ENCODE data around the gene C8B.

The C8B gene

GRCh38 chr1:56931211-56931610, 34.6 kb downstream of the C8B start:
- DNase-seq (ENCODE audit: low spot score), result no peak

GRCh38 chr1:56929492-56929891, 36.3 kb downstream of the C8B start:
- no peak for DNase-seq (ENCODE audit: low spot score)

DNA sequence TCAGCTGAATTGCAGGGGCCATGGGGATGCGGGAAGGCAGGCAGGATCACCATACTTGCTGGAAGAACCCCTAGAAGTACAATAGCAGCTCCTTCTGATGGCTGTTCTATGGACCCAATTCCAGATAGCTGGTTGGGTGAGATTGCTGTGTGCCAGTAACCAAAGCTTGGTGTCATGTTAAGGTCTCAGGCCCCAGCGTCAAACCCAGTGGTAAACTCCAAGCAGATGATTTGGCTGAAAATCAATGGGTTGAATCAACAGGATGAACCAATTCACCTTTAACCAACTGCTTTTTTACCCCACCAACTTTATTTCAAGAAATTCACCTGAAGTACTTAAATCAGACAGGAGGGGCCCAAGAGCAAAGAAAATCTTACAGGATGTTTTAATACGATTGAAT, 37.8 kb downstream of the C8B start:
- no peak for DNase-seq (ENCODE audit: low spot score)

GRCh38 chr1:56927171-56927570, 38.6 kb downstream of the C8B start:
- no peak for DNase-seq (ENCODE audit: low spot score)

GRCh38 chr1:56925193-56925592, 40.6 kb downstream of the C8B start:
- no peak for DNase-seq (ENCODE audit: low spot score)

- DNase-seq (ENCODE audit: low spot score), result no peak
Measured at GRCh38 chr1:56924116-56924515, 41.7 kb downstream of the C8B start.

DNA sequence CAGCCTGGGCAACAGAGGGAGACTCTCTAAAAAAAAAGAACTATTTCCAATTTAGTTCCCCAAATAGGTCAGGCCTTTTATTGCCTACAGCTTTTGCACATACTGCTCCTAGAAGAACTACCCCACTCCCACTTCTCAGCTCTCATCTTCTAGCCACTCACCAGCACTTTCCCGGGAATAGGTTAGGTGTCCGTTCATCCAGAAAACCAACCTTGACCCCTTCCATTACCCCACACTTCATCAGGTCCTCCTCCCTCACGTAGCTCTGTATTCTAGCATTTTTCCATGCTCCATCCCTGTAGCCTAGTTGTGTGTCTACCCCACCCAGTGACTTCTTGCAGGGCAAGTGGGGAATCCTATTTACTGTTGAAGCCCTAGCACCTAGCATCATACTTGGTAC, 42.6 kb downstream of the C8B start:
- DNase-seq (ENCODE audit: low spot score), result no peak

GRCh38 chr1:56922507-56922906, 43.3 kb downstream of the C8B start:
- no peak for DNase-seq (ENCODE audit: low spot score)

- DNase-seq (ENCODE audit: low spot score), result no peak
Measured at GRCh38 chr1:56922070-56922469, 43.7 kb downstream of the C8B start.

DNA sequence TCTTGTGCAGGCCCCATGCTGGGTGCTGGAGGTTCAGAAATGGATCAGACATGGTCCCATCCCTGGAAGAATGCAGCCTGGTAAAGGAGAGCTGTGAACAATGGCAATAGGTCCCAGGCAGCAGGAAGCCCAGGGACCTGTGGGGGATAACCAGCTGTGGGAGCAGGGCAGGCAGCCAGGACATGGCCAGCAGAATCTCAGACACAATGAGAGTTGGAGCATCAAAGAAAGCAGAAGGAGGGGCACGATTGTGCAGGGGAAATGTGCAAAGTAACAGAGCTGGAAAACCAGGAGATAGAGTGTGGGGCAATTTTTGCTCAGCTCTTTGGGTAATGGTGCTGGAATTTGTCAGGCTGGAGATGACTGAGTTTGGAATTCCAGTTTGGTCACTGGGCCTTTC, 44.3 kb downstream of the C8B start:
- DNase-seq (ENCODE audit: low spot score), result no peak

- no peak for DNase-seq (ENCODE audit: low spot score)
Measured at GRCh38 chr1:56920591-56921001, 45.2 kb downstream of the C8B start.

DNA sequence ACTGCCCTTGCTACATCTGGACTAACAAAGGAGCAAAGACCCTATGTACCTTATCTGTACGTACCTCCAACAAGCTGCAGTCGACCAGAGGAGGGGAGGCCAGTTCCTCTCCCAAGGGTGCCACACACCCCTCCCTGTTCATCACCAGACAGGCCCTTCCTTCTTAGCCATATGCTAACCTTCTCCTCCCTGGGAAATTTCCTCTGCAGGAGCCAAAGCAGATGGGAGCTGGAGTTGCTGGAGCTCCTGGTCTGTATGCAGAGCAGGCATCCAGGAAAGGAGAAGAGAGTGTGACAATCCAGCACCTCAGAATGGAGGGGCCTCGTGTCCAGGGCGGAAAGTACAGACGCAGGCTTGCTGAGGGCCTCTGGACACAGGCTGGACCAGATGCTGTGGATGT, 48.5 kb downstream of the C8B start:
- no peak for DNase-seq (ENCODE audit: low spot score)

- no peak for DNase-seq (ENCODE audit: low spot score)
Measured at GRCh38 chr1:56916630-56917029, 49.2 kb downstream of the C8B start.

- DNase-seq (ENCODE audit: low spot score), result no peak
Measured at GRCh38 chr1:56915960-56916359, 49.9 kb downstream of the C8B start.

DNA sequence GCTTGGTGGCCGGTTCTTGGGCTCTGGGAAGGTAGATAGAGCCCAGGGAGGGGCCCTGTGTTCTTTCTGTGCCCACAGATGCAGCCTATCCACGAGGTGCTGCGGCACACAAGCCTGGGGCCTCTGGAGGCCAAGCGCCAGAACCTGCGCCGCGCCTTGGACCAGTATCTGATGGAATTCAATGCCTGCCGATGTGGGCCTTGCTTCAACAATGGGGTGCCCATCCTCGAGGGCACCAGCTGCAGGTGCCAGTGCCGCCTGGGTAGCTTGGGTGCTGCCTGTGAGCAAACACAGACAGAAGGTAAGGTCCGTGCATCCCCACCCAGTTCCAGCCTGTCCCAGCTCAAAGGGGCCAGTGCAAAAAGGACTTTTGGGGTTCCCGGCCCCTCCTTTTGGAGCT, 53.5 kb downstream of the C8B start:
- DNase-seq (ENCODE audit: low spot score), result no peak

DNA sequence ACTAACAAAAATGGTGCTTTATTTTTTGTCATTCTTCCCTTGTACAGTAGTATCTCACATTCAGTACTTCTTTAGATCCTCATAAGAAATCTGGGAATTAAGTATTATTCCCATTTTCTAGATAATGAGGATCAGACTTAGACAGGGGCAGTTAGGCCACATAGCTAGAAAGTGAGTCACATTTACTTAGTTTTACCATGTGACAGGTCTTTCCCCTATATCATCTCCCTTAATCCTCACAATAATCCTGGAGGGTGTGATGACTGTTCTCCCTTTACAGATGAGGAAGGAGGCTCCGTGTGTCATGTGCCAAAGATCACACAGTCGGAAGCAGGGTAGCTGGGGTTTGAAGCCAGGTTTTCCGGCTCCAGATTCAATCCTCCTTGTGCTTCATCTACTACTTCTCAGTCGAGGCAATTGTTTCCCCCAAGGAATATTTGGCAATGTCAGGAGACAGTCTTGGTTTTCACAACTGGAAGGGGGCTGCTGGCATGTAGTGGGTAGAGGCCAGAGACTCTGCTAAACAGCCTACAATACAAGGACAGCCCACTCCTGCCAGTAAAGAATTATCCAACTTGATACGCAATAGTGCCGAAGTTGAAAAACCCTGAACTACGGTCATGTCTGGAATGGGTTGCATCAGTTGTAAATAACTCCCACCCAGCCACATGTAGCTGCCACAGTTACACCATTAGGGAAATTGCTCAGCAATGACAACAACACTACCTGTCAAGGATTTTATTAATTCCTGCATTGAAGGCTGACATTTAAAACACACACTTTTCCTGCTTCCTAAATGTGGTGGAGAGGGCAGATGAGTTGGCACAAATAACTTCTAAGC, 54.5 kb downstream of the C8B start:
- peak; percentile 1 for DNase-seq (ENCODE audit: low spot score)

- no peak for DNase-seq (ENCODE audit: low spot score)
Measured at GRCh38 chr1:56910441-56910985, 55.3 kb downstream of the C8B start.

DNA sequence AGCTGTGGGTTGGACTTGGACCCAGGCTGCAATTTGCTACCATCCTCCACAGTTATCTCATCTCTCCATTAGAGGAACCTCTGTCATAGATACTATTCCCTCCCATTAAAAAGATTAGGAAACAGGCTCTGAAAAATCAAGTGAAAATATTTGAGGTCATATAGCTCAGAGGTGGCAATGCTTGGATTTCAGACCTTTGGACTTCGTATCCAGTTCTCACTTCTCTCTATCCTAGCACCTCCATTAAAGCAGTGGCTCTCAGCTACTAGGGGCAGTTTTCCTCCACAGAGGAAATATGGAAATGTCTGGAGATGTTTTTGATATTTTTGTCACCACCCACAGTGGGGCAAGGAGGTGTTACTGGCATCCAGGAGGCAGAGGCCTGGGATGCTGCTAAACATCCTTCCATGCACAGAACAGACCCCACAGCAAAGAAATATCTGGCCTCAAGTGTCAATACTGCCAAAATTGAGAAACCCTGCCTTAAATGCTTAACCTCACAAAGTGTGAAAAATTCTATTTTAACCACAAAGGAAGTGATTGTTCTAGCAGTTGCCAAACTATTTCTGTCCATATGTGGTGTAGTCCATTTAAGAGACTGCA, 57.1 kb downstream of the C8B start:
- DNase-seq (ENCODE audit: low spot score), result no peak

GRCh38 chr1:56905667-56906066, 60.1 kb downstream of the C8B start:
- DNase-seq (ENCODE audit: low spot score), result no peak

DNA sequence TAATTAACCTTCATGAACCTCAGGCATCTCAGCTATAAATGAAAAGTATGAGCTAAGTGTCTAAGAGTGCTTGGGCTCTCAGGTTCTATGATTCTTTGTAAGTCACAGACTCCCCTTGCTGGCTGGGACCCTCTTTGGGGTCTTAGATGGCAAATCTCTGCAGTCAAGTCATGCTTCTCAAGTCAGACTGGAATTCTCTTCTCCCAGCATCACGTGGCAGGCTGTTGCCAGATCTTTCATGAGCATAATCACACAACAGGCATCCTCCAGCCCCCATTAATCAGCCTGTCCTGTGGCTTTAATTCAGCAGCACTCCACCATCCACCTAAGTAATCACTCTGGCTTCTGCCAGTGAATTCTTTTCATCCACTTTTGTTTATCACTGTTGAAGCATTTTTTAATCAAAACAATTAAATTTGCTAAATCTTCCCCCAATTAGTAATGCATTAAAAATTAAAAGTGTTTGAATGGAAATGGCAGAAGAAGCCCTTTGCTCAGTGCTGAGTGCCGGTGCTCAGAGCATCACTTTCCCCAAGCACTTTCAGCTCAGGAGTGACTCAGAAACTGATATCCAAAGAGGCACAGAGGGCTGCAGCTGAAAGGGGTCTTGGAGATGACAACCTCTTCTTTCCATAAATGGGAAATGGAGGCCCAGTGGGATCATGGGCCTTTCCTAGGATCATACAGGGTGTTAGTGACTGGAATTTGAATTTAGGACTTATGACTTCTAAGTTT, 61.0 kb downstream of the C8B start:
- DNase-seq (ENCODE audit: low spot score), result no peak

DNA sequence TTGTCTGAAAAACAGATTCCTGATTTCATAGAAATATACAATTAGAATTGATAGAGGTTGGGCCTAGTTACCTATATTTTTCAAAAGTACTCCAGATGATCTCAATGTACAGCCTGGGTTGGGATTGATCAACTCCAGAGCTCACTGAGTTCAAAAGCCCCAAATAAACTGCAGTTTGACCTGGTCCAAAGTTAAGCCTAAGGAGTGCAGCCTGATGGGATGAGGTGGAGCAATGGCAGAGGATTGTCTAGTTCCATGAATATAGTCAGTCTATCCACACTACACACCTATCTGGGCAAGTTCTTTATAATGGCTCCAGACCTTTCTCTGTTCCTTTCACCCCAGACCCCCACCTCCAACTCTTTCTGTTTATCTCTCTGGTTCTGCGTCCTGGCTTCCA, 62.0 kb downstream of the C8B start:
- no peak for DNase-seq (ENCODE audit: low spot score)

GRCh38 chr1:56901716-56902115, 64.1 kb downstream of the C8B start:
- DNase-seq (ENCODE audit: low spot score), result no peak

DNA sequence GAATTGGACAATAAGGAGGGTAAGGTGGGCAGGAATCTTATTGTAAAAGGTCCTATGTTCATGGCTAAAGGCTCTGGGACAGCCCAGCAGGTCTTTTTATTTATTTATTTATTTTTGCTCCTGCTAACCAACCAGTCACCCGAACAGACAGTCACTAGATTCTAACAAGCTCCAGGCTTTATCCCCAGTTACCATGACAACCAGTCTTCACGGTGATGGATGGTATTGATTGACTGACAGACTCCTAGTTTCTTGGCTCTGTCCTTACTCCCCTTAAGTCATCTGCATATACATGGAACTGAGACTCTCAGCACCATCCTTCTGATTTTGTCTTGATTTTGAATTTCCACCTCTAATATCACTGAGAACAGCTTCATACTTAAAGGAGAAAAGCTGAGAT, 66.9 kb downstream of the C8B start:
- DNase-seq (ENCODE audit: low spot score), result no peak
